Fibroblast of peridontal ligament (primary cell): Measurements from ENCODE around the gene TMEM250.
"Not testable (repeated sequence)": the region's sequence is repeated elsewhere in the genome, so short reads cannot be mapped to it uniquely, and the experiment has no call there.

Experiments used
- DNase-seq: peaks from one replicate; pipeline ENCODE4 v3.0.0-alpha.2; 2010; ENCODE audit errors: extremely low read depth

Gene TMEM250, protein sequence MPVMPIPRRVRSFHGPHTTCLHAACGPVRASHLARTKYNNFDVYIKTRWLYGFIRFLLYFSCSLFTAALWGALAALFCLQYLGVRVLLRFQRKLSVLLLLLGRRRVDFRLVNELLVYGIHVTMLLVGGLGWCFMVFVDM

DNA sequence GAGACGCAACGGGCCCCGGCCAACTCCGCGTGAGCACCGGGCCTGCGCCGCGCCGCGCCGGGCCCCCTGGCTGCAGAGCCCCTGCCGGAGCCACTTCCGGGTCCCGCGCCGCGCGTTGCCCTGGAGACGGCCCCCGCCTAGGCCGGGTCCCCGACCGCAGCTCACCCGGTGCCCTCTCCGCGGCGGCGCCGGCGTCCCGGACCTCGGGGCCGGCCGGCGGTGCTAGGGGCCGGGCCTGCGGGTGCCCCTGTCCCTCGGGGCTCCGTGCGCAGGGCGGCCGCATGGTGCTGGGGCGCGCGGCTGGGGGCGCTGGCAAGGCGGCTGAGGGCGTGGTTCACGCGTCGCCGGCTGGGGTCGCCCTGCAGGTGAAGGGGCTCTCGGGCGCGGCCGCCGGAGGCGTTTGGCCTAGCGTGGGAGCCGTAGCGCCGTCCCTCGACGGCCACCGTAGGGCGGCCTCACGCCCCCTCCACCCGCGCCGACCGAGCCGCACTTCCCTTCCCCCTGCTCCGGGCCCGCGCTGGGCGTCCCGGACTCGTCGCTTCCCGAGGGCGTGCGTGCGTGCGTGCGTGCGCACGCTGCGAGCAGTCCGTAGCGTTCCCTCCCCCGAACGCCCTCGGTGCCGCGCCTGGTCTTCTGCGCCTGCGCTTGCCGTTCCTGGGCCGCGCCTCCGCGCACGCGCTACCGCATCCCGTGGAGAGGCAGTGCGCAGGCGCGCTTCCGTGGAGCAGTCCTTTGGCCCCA, at the start of gene TMEM250:
Gene TMEM250, minus strand, starts transcription at position 556 of the 741 bp plus-strand sequence. CDS start 1,975 bp downstream, outside the sequence.
- peak; percentile 94 for DNase-seq

DNA sequence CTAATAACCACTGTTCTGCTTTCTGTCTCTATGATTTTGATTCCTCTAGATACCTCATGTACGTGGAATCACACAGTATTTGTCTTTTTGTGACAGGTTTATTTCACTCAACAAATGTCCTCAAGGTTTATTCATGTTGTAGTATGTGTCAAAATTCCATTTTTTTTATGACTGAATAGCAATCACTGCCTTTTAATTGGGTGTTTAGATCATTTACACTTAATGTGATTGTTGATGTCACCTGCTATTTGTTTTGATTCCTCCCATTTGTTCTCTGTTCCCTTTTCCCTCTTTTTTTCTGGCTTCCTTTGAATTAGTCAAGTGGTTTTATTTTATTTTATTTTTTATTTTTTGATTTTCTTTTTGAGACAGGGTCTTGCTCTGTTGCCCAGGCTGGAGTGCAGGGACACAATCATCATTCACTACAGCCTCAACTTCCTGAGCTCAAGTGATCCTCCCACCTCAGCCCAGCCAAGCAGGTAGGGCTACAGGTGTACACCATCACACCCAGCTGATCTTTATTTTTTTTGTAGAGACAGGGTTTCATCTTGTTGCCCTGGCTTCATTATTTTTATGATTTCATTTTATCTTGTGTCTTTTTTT, 44.7 kb upstream of the TMEM250 start:
- DNase-seq: no peak

DNA sequence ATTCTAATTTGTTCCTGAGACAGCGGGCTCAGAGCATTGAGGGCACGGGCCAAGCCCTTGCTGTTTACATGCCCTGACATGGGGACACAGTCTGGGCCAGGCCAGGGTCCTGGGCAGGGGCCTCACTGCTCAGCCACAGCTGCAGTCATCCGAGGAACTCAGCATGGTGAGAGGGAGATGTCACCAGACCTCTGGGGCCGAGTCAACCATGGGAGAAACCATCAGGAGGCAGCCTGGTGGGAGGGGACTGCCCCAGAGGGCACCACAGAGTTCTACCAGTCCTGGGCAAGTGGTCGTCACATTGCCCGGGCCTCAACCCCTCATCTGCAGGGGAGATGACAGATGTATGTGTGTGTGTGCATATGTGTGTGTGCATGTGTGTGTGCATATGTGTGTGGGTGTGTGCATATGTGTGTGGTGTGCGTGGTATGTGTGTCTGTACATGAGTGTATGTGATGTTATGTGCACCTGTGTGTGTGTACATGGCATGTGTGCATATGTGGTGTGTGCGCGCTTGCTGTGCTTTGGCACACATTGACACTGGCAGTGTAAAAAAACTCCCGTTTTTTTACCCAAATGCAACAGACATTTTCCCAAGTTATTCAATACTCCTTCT, 42.4 kb upstream of the TMEM250 start:
- DNase-seq: no peak

DNA sequence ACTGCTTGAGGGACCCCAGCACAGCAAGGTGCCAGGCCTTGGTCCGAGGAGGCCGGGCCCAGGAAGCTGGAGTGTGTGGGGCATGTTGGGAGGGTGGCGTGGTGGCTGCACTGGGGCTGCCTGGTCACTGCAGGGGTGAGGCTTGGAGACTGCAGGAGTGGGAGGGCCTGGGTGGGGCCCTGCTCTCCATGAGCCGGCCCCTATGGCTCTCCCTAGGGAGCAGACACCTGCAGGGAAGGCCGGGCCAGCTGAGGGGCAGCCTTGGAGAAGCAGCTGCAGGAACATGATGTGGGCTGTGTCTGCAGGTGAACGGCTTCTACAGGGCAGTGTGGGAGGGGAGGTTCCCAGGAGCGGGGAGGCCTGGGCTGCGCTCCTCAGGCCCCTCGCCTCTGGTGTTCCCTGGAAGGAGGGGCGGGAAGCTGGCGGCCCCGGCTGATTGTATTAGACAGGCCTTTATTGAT, 41.7 kb upstream of the TMEM250 start:
- DNase-seq: no peak

DNA sequence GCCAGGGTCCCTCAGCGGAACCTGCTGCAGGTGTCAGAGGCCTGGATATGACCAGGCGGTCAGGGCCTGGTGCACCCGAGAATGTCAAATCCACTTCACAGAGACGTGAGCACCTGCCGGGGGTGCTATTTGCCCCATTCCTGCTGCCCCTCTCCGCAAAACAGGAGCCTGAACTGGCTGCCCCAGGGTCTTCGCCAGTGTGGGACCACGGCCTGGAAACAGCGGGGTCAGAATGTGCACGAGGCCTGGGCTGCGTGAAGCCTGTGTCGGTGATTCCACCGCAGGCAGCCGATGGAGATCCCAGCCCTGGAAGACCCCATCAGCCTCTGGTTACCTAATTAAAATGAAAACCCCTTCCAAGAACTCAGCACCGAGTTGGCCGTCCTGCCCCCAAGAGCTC, 41.2 kb upstream of the TMEM250 start:
- DNase-seq: no peak

DNA sequence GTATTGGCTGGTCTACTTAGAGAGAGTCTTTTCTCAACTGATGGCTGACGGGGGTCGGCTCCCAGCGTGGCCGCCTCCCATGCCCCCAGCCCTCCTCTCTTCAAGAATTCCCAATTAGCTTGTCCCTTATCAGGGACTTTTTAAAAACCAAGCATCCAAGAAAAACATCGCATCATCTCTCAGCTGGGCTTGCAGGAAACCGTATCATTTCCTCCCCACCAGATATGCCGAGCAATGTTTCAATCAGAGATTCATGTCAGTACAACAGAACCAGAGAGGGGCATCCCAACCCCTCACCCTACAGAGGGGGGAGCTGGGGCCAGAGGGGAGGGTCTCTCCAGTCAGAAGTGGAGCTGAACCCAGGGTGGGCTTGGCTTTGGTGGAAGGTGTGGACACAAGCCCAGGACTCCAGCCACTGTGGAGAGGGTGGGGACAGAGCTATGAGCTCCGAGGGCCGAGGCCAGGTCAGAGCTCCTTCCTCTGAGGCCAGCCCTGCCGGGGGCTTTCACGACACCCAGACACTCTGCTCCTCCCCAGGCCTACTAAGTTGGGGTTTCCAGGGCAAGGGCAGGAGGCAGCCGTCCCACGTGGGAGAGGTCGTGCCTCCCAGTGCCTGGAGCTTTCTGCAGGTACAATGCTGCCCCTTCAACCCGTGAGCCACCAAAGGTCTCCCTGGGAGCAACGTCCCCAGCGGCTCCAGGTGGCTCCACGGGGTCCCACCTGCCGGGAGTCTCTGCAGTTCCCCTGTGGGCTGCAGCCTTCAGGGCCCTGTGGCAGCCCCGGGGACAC, 39.0 kb upstream of the TMEM250 start:
- DNase-seq: no peak

DNA sequence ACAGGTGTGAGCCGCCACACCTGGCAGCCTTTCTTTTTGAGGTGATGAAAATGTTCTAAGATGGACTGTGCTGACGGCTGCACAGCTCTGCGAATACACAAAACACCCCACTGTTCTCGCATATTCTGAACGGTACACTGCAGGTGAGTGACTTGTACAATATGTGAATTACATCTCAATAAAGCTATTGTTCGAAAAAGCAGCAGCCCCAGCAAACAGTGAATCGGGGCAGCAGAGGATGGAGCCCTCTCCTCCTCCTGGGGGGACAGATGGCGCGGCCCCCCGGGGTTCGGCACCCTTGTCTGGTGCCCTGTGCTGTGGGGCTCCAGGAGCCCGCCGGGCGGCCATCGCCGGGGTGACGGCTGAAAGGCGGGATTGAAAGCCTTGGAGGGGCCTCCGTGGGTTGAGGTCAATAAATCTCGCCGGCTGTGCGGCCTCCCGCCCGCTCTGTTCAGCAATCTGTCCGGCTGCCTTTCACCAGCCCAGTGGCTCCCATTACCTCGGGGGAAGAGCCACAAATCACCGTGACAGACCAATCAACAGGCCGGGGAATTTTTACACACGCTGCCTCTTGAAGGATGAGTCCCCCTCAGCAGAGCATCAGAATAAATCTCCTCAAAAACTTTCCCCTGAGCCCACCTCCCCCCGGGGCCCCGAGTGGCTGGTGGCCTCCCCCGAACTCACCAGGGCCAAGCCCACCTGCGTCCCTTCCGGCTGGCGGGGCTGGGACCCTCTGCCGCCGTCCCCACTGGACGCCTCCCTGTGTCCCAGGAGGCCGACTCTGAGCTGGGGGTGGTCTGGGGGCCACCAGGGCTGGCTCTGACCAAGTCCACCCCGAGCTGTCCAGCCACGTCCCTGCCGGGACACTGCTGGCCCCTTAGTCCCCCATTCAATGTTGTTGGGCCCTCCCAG, 37.8 kb upstream of the TMEM250 start:
- DNase-seq: no peak

DNA sequence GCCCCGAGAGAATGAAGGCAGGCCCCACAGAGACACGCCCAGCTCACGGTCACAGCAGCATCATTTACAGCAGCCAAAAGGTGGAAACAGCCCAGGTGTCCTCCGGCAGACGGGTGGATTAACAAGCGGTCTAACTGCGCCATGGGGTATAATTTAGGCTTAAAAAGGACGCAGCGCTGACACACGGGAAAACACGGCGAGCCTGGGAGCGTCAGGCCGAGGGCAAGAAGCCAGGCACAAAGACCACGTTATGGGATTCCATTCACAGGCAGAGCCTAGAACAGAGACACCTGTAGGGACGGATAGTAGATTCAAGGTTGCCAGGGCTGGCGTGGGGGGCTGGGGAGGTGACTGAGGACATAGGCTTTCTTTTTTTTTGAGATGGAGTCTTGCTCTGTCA, 36.9 kb upstream of the TMEM250 start:
- no peak for DNase-seq

DNA sequence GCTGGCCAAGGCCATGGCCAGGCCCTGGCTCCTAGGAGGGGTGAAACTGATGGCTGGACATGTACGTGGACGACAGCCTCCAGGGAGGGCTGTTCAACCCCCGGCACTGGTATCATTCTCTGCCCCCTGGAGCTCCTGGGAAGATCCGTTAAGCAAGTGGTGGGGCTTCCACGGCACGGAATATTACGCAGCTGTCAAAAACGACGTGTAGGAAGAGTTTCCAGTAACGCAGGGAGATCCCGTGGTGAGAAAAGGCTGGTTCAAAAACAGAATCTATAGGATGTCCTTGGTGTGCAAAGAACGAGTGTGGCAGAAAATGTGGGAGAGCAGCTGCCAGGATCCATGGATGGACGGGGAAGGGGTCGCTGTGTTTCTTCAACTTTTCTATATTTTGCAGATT, 36.3 kb upstream of the TMEM250 start:
- no peak for DNase-seq

DNA sequence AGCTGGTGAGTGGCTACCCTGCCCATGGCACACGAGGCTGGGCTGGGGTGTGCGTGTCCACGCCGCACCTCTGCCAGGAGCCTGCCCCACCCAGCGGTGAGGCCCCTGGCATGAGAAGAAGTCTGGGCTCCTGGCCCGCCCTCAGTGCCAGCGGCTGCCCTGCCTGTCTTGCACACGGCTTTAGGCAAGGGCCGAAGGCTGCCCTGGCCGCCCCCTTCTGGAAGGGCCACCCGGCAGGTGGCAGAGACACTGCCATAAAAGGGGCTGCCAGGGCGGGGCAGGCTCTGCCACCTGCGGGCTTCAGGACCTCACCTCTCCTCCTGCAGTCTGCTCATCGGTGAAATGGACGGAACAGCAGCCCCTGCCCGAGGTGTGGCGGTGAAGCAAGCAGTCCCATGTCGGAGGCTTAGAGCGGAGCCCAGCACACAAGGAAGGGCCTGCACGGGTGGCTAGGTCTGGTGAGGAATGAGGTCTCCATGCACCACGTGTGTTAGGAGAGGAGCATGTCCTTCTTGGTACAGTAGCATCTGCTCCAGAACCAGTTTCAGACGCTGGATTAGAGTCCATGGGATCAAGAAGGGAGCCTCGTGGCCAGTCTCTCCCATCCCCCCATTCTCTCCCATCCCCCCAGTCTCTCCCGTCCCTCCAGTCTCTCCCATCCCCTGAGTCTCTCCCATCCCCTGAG, 34.8 kb upstream of the TMEM250 start:
- no peak for DNase-seq

DNA sequence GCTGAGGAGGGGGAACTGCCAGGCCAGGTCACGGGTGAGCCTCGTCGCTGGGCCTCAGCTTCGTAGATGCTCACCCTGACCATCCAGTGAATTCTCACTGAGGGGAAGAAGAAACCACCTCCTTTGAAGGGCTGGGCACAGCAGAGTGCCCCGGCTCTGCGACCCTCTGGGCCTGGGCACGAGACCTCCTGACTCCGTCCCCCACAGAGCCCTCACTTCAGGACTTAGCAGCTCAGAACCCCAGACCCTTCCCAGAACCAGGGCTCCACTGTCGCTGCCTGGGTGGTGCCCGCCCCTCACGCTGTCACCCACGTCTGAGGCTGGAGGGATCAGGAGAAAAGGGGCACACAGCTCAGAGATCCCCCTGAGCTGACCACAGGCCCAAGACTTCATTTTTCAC, 34.3 kb upstream of the TMEM250 start:
- DNase-seq: no peak

DNA sequence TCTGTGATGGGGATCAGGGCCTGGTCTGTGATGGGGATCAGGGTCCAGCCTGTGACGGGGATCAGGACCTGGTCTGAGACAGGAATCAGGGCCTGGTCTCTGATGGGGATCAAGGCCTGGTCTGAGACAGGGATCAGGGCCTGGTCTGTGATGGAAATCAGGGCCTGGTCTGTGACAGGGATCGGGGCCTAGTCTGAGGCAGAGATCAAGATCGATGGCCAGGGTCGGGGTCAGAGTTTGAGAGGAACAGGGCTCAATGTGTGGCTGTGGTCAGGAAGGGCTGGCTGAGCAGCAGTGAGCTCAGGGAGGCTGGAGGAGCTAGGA, 33.8 kb upstream of the TMEM250 start:
- no peak for DNase-seq

DNA sequence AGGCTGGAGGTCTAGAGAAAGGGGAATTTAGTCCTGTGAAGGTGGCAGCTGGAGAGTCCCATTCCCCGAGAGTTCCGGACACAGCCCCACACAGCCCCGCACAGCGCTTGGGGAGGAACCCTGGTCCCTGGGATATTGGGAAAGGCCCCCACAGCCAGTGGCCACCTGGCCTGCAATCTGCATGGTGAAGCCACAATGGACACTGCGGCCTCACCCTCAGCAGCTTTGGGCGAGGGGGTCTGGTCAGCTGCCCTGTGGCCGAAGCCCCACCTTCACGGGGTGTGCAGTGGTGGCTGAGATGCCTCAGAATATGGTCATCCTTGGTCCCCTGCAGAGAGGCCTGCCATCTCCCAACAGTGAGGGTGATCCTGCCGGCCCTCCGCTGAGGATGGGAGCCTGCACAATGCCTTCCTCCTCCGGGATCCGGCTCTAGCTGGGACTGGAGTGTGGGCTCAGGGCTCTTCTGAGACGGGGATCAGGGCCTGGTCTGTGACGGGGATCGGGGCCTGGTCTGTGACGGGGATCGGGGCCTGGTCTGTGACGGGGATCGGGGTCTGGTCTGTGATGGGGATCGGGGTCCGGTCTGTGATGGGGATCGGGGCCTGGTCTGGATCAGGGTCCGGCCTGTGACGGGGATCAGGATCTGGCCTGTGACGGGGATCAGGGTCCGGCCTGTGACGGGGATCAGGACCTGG, 33.3 kb upstream of the TMEM250 start:
- no peak for DNase-seq

DNA sequence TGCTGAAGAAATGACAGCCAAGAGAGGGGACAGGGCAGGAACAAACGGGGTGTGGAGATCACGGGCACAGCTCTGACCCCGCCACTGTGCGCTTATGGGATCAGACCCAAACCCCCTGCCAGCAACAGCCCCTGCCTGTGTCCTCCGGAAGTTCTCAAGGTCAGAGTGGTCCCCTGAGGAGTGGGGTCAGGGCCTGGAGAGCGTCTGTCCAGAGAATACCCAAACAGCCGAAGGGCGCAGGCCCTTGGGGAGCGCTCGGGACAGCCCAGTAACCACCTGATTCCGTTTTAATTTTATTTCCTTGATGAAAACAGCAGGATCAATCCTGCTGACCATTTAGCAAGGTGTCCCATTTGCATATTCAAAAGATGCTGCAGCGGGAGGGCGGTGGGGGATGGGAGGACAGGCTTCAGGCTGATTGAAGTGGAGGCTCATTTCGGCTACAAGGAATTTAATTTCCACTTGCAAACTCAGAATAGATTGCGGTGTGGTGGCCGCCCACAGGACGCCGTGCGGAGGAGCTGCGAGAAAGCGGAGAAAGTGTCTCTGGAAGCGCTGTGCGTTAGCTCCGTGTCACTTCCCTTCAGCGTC, 32.6 kb upstream of the TMEM250 start:
- no peak for DNase-seq

DNA sequence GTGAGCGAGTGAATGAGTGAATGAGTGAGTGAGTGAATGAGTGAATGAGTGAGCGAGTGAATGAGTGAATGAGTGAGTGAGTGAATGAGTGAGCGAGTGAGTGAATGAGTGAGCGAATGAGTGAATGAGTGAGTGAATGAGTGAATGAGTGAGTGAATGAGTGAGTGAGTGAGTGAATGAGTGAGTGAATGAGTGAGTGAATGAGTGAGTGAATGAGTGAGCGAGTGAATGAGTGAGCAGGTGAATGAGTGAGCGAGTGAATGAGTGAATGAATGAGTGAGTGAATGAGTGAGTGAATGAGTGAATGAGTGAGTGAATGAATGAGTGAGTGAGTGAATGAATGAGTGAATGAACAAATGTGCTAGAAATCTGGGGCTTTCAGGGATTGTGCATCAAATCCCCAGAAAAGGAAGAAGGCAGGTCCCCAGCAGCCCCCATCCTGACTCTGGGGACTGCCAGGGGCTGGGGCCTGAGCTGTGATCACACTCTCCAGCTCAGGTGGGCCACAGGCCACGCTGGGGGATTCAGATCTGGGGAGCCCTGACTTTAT, 32.1 kb upstream of the TMEM250 start:
- DNase-seq: not testable (repeated sequence)

DNA sequence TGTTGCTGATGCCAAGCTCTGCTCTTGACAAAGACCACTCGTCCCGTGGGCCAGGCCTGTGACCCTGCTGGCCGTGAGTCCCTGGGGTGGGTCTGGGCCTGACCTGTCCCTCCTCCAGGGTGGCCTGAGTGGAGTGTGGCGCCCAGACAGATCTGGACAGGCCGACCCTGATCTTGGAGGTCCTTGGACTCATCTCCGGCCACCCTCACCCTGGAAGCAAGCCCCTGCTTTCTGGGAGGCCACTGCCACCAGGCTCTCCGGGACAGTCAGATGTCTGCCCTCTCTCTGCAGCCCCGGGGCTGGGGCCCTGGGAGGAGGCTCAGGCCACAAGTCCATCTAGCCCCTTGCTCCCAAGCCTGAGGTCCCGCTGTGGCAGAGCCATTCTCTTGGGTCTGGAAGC, 31.2 kb upstream of the TMEM250 start:
- DNase-seq: no peak

DNA sequence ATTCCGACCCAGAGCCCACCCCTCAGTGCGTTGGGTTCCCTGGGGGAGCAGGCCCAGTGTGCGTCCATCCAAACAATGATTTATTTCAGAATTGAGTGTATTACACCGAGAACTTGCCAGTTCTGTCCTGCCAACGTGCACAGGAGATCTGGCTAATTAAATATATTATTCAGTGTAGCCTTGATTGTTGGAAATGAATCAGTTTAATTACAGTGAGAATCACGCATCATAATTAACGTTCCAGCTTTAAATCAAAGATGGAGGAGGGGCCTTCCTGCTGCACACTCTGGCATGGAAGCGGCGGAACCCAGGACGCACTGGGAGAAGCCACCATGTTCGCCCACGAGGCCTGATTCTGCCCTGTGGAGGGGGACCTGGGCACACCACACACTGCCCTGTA, 30.7 kb upstream of the TMEM250 start:
- no peak for DNase-seq

DNA sequence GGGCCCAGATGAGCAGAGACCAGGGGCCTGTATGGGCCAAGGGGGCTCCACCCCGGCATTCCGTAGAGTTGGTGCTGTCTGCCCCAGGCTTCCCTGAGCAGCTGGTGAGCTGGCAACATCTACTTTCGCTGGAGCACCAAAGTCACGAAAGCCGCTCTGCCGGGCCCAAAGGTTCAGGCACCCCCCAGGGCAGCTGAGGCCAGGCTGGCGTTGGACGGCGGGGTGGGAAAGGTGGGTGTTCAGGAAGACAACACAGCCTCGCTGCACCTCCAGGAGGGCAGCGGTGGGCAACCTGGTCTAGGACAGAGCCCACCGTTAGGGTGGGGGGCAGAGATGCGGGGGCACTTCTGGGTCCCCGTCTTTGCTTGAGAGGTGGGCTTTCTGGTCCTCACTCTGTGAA, 30.1 kb upstream of the TMEM250 start:
- no peak for DNase-seq
